Left ventricle myocardium inferior (tissue), 1 donor: ENCODE measurements around the gene AREL1. TPM values are rescaled to one million over a fixed set of nuclear protein-coding genes. Genes with fewer than 3 reads are reported as not detected.

ENCODE experiments used
- DNase-seq: peaks from one replicate; pipeline ENCODE4 v3.0.0-alpha.2; 2020
- H3K27ac ChIP-seq: fragments of 200-600 bp; replicated peaks from 2 replicates; pipeline ENCODE4 v1.8.0; 2021
- H3K27me3 ChIP-seq: fragments of 200-600 bp; 2 replicates; pipeline ENCODE4 v1.8.0; 2021; ENCODE audit warnings: low read depth
- H3K36me3 ChIP-seq: fragments of 200-600 bp; 2 replicates; pipeline ENCODE4 v1.8.0; 2021
- H3K4me1 ChIP-seq: fragments of 200-600 bp; 2 replicates; pipeline ENCODE4 v1.8.0; 2021
- H3K4me3 ChIP-seq: fragments of 200-600 bp; 2 replicates; pipeline ENCODE4 v1.8.0; 2021; ENCODE audit warnings: mild to moderate bottlenecking, moderate library complexity
- H3K9me3 ChIP-seq: fragments of 200-600 bp; replicated peaks from 2 replicates; pipeline ENCODE4 v1.8.0; 2021
- intact Hi-C: fragments of 100-400 bp; cut with micrococcal nuclease; formaldehyde crosslinking; loops from one replicate; pipeline ENCODE4 v1.11.0; 2022
- total RNA-seq: library from RNA; stranded (reverse); fragmentation: NEBNext Ultra II Directional; extraction: Animal tissue kit (Norgen Biotek cat#: 25700); gene quantifications from one replicate; pipeline ENCODE4 v1.2.1, GENCODE V29; 2021
- TF ChIP-seq, protein P1 (sequence below): fragments of 200-600 bp; IDR thresholded peaks from 2 replicates; pipeline ENCODE4 v1.8.0; 2021; ENCODE audit warnings: antibody characterized with exemption, mild to moderate bottlenecking, borderline replicate concordance
- donor health status: DM: no; HTN: yes; CAD: no; lungs with severe emphysema.

The AREL1 gene
- total RNA-seq, 1 donor from 2014 or later = 23.7 TPM

DNA sequence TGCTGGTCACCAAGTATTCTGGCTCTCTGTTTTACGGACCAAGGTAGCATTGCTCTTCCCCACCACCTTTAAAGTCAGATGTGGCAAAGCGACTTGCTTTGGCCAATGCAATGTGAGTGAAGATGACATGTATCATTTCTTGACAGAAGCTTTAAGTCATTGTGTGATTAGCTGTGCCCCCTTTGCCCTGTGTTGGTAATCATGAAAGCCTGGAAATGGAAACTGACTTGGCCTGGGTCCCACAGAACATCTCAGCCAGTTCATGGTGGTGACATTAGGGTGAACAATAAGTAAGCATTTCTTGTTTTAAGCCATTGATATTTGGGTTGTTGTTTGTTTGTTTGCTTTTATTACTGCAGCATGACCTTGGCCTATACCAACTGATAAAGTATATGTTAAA, 34.4 kb upstream of the AREL1 start:
- no peaks in the 10 kb centered on the region for H3K4me1 ChIP-seq
- no peak for DNase-seq
- peaks cover 6% of the 10 kb centered on the region for H3K9me3 ChIP-seq

DNA sequence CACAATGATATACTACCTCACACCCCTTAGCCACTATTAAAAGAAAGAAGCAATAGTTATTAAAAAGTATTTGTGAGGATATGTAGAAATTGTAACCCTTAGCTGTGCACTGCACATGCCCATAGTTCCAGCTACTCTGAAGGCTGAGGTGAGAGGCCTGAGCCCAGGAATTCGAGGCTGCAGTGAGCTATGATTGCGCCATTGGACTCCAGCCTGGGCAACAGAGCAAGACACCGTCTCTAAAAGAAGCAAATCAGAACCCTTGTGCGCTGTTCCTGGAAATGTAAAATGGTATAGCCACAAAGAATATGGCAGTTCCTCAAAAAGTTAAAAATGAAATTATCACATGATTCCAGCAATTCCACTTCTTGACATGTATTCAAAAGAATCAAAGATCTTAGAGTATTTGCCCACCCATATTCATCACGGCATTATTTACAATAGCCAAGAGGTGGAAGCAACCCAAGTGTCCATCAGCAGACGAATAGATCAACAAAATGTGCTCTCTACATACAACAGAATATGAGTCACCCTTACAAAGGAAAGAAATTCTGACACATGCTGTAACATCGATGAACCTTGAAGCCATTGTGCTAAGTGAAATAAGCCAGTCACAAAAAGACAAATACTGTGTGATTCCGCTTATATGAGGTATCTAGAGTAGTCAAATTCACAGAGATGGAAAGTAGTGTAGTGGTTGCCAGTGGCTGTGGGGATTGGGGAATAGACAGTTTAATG, 26.6 kb upstream of the AREL1 start:
- peaks cover 48% of the 10 kb centered on the region for H3K36me3 ChIP-seq
- no peak for DNase-seq
- intact Hi-C loops = no loop called here
- no peak overlapping the region for H3K27ac ChIP-seq
- H3K9me3 ChIP-seq = no peaks in the 10 kb centered on the region
- TF ChIP-seq, protein P1, sequence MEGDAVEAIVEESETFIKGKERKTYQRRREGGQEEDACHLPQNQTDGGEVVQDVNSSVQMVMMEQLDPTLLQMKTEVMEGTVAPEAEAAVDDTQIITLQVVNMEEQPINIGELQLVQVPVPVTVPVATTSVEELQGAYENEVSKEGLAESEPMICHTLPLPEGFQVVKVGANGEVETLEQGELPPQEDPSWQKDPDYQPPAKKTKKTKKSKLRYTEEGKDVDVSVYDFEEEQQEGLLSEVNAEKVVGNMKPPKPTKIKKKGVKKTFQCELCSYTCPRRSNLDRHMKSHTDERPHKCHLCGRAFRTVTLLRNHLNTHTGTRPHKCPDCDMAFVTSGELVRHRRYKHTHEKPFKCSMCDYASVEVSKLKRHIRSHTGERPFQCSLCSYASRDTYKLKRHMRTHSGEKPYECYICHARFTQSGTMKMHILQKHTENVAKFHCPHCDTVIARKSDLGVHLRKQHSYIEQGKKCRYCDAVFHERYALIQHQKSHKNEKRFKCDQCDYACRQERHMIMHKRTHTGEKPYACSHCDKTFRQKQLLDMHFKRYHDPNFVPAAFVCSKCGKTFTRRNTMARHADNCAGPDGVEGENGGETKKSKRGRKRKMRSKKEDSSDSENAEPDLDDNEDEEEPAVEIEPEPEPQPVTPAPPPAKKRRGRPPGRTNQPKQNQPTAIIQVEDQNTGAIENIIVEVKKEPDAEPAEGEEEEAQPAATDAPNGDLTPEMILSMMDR = no peak
- no peaks in the 10 kb centered on the region for H3K4me1 ChIP-seq
- H3K4me3 ChIP-seq = no peak overlapping the region
- H3K27me3 ChIP-seq = no peaks in the 10 kb centered on the region

More for the DNA sequence above, 34.4 kb upstream of the AREL1 start:
- Histone ChIP-seq H3K36me3 (no peaks in the 10 kb centered on the region), H3K4me3 (no peak overlapping the region), H3K27ac (no peak overlapping the region), H3K27me3 (no peaks in the 10 kb centered on the region)
- TF ChIP-seq, protein P1 = no peak
- intact Hi-C loops = no loop called here

DNA sequence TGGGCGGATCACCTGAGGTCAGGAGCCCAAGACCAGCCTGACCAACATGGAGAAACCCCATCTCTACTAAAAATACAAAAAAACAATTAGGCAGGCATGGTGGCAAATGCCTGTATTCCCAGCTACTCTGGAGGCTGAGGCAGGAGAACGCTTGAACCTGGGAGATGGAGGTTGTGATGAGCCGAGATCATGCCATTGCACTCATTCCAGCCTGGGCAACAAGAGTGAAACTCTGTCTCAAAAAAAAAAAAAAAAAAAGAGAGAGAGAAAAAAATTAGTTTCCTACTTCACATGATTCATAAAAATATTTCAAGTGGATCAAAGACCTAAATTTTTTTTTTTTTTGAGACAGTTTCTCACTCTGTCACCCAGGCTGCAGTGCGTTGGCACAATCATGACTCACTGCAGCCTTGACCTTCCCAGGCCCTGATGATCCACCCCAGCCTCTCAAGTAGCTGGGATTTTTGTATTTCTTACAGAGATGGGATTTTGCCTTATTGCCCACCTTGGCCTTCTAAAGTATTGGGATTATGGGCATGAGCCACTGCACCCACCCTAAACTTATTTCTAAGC, 25.0 kb upstream of the AREL1 start:
- no peaks in the 10 kb centered on the region for H3K27me3 ChIP-seq
- no peak for DNase-seq
- TF ChIP-seq, protein P1 = no peak
- peaks cover 65% of the 10 kb centered on the region for H3K36me3 ChIP-seq
- no peaks in the 10 kb centered on the region for H3K4me1 ChIP-seq
- H3K4me3 ChIP-seq = no peak overlapping the region
- intact Hi-C loops = no loop called here
- H3K27ac ChIP-seq = no peak overlapping the region
- H3K9me3 ChIP-seq = no peaks in the 10 kb centered on the region

DNA sequence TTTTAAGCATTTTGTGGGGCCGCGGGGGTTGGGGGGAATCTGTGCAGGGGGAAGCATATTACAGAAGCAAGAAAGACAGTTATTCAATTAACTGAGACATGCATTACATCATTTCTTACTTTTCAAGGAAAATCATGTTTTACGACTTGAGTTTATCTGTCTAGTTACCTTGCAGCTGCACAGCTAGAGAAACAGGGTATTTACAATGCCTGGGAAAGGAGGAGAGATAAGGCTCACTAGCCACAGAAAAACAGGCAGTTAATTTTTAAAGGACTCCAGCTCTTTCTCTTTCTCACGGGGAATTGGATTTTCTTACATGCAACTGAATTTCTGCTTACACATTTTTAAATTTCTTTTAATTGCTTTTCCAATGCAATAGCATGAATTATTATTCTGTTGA, 22.2 kb upstream of the AREL1 start:
- Histone ChIP-seq H3K4me3 (no peak overlapping the region), H3K27ac (no peak overlapping the region), H3K27me3 (no peaks in the 10 kb centered on the region), H3K36me3 (peaks cover 79% of the 10 kb centered on the region), H3K4me1 (no peaks in the 10 kb centered on the region), H3K9me3 (no peaks in the 10 kb centered on the region)
- no peak for DNase-seq
- TF ChIP-seq, protein P1 = no peak
- intact Hi-C loops = no loop called here

DNA sequence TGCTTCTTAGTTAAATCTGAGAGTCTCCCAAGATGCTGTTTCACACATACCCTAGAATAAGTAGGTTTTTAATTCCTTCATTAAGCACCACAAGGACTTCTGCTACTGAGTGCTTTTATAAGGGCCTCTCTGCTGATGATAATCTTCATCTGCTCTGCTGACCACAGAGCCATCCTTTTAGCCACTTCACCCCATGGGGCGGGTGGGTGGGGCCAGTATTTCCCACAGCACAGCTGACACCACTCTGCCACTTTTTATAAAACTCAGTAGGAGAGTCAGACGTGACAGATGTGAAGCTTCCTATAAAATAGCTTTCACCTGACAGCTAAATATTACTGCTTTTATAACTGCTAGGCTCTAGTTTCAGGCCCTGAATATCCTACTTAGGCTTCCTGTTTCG, 20.3 kb upstream of the AREL1 start:
- Histone ChIP-seq H3K36me3 (peaks cover 64% of the 10 kb centered on the region), H3K4me3 (no peak overlapping the region), H3K27me3 (no peaks in the 10 kb centered on the region), H3K9me3 (no peaks in the 10 kb centered on the region), H3K27ac (no peak overlapping the region), H3K4me1 (no peaks in the 10 kb centered on the region)
- no peak for DNase-seq
- intact Hi-C loops = no loop called here
- TF ChIP-seq, protein P1 = no peak
